ENCODE results near the gene PABPC1L.

PABPC1L gene

GRCh38 chr20:44884907-44885391 is 24.9 kb upstream of the PABPC1L start:
- no peak for TF ChIP-seq ZFX (IDR thresholded peaks at IDR 0.05; ENCODE audit: borderline replicate concordance)
- TF ChIP-seq CTCF (IDR thresholded peaks at IDR 0.05) = no peak
- H3K27ac ChIP-seq = peak overlapping the region; percentile 83

- peak within 1 kb of the TSS; percentile 83 for H3K27ac ChIP-seq
- TF ChIP-seq CTCF (IDR thresholded peaks at IDR 0.05) (no peak), ZFX (IDR thresholded peaks at IDR 0.05; ENCODE audit: borderline replicate concordance) (no peak)
Observed at GRCh38 chr20:44885392-44886265, 24.2 kb upstream of the PABPC1L start, which contains the start of gene YWHAB. Gene YWHAB, plus strand, starts transcription at chr20:44885705. Its CDS starts 15,829 bp downstream, at chr20:44901534.

- no peak for TF ChIP-seq ZFX (IDR thresholded peaks at IDR 0.05; ENCODE audit: borderline replicate concordance)
- TF ChIP-seq CTCF (IDR thresholded peaks at IDR 0.05) = no peak
- H3K27ac ChIP-seq = peak overlapping the region; percentile 83
Observed at GRCh38 chr20:44886266-44886651, 23.6 kb upstream of the PABPC1L start.

GRCh38 chr20:44886828-44887227 is 23.0 kb upstream of the PABPC1L start:
- TF ChIP-seq ZFX (IDR thresholded peaks at IDR 0.05; ENCODE audit: borderline replicate concordance) (no peak), CTCF (IDR thresholded peaks at IDR 0.05) (no peak)
- peak overlapping the region; percentile 83; the same call in 1 of the 2 replicates for H3K27ac ChIP-seq

- H3K27ac ChIP-seq = no peak overlapping the region
- no peak for TF ChIP-seq CTCF (IDR thresholded peaks at IDR 0.05)
Observed at GRCh38 chr20:44887466-44887865, 22.4 kb upstream of the PABPC1L start.

GRCh38 chr20:44888226-44889103 is 21.4 kb upstream of the PABPC1L start:
- TF ChIP-seq CTCF (IDR thresholded peaks at IDR 0.05) = no peak; the same call in 1 of the 2 replicates
- TF ChIP-seq ZFX (IDR thresholded peaks at IDR 0.05; ENCODE audit: borderline replicate concordance) = no peak
- no peak overlapping the region for H3K27ac ChIP-seq
